K562 (cell line): ENCODE results near the gene MLKL. TPM values are rescaled to one million over a fixed set of nuclear protein-coding genes. Genes with fewer than 3 reads are reported as not detected.
A peak's percentile ranks its signal among the peaks of the same experiment; 100 is the strongest.

Experiments used
- ATAC-seq: fragments of 200-7000 bp; cut with Tn5 transposase; 3 replicates; pipeline ENCODE4 v1.9.1; 2020; ENCODE audit warnings: moderate library complexity
- BruUV-seq: library from RNA; stranded (reverse); fragments of 400-500 nt; replicated peaks from 2 replicates; lab custom pipeline; 2021; lab: Mats Ljungman, UMichigan
- CTCF ChIA-PET: fragments of 300-600 bp; formaldehyde crosslinking; extraction: SDS; loops from one replicate; lab custom pipeline; 2021; ENCODE audit warnings: low intra/inter-chr PET ratio; lab: Yijun Ruan, JAX
- POLR2A ChIA-PET: fragments of 300-600, 350-650 bp; sonication (Branson Sonifier 250); formaldehyde crosslinking; extraction: SDS; loops from one replicate; lab custom pipeline; 2021; ENCODE audit warnings: antibody characterized with exemption, inconsistent platforms; lab: Yijun Ruan, JAX
- DNase-seq, 4 experiments: peaks; one replicate each; pipeline versions ENCODE4 v3.0.0 to v3.0.0-alpha.2; 2011 to 2018; ENCODE audit warnings: low spot score in 3 of 4, mixed read lengths in 3 of 4; ENCODE audit errors: extremely low read depth in 1 of 4
- FAIRE-seq: peaks from 2 replicates; lab custom pipeline; 2011; peaks lifted over from hg19 to GRCh38; lab: Jason Lieb, UNC
- H2AFZ ChIP-seq: 2 replicates; pipeline ENCODE4 v1.6.0; 2011; ENCODE audit warnings: low read depth, low read length, control low read depth, inconsistent platforms
- H3K27ac ChIP-seq: fragments of 200-600 bp; 3 replicates; pipeline ENCODE4 v1.8.0; 2011; ENCODE audit warnings: low read depth, mild to moderate bottlenecking, control low read depth, inconsistent platforms, low read length, moderate library complexity, mixed read lengths; ENCODE audit errors: extremely low read depth
- H3K27me3 ChIP-seq, 2 experiments: fragments of 300-600 bp in 1 of 2; 2 replicates in 1 of 2; 3 replicates in 1 of 2; pipeline versions ENCODE4 v1.6.0 to v1.8.0; 2011; ENCODE audit warnings: inconsistent platforms in 2 of 2, low read length in 2 of 2, mild to moderate bottlenecking in 1 of 2, mixed read lengths in 1 of 2, moderate library complexity in 1 of 2; ENCODE audit not compliant: control insufficient read depth in 2 of 2, insufficient read depth in 2 of 2
- H3K36me3 ChIP-seq: fragments of 300-600 bp; 3 replicates; pipeline ENCODE4 v1.8.0; 2011; ENCODE audit warnings: mild to moderate bottlenecking, low read length, inconsistent platforms; ENCODE audit not compliant: control insufficient read depth, insufficient read depth
- H3K4me1 ChIP-seq, 2 experiments: fragments of 200-600 bp in 1 of 2; replicated peaks in 1 of 2; 2 replicates in 1 of 2; 3 replicates in 1 of 2; pipeline versions ENCODE4 v1.5.1 to v1.8.0; 2011; ENCODE audit warnings: inconsistent platforms in 2 of 2, low read length in 2 of 2, mild to moderate bottlenecking in 1 of 2, mixed read lengths in 1 of 2, moderate library complexity in 1 of 2; ENCODE audit not compliant: control insufficient read depth in 2 of 2, insufficient read depth in 2 of 2
- H3K4me2 ChIP-seq: 2 replicates; pipeline ENCODE4 v1.6.1; 2011; ENCODE audit warnings: low read length, control low read depth, inconsistent platforms, mixed read lengths; ENCODE audit not compliant: insufficient read depth
- H3K4me3 ChIP-seq: fragments of 200-600 bp; sonication (generic), shearing (Covaris generic); 2 replicates; pipeline ENCODE4 v1.5.1; 2016; ENCODE audit warnings: control low read depth, inconsistent platforms
- H3K79me2 ChIP-seq: fragments of 200-600 bp; 3 replicates; pipeline ENCODE4 v1.8.0; 2011; ENCODE audit warnings: low read length, inconsistent platforms; ENCODE audit not compliant: control insufficient read depth, insufficient read depth
- H3K9ac ChIP-seq, 2 experiments: 2 replicates each; pipeline versions ENCODE4 v1.6.0 to v1.6.1; 2011; ENCODE audit warnings: low read depth in 2 of 2, low read length in 2 of 2, control low read depth in 1 of 2, inconsistent platforms in 1 of 2, mild to moderate bottlenecking in 1 of 2, mixed read lengths in 1 of 2; ENCODE audit not compliant: insufficient read depth in 1 of 2
- H3K9me1 ChIP-seq: one replicate; pipeline ENCODE4 v1.6.0; 2011; ENCODE audit warnings: inconsistent platforms, mild to moderate bottlenecking, low read length, moderate library complexity; ENCODE audit not compliant: control insufficient read depth, insufficient read depth
- H3K9me3 ChIP-seq: replicated peaks from 2 replicates; pipeline ENCODE4 v1.5.1; 2011; ENCODE audit warnings: low read depth, low read length, inconsistent platforms; ENCODE audit not compliant: control insufficient read depth, insufficient read depth
- H4K20me1 ChIP-seq: replicated peaks from 2 replicates; pipeline ENCODE4 v1.6.1; 2011; ENCODE audit warnings: low read length, inconsistent platforms, mixed read lengths; ENCODE audit not compliant: control insufficient read depth, insufficient read depth
- ERF ChIP-seq: fragments of 450-650 bp; formaldehyde crosslinking; IDR thresholded peaks from 2 replicates; pipeline ENCODE4 v1.4.0; 2020; ENCODE audit warnings: mild to moderate bottlenecking, mixed read lengths
- FOS ChIP-seq: IDR thresholded peaks from 3 replicates; pipeline ENCODE4 v1.6.1; 2011; ENCODE audit not compliant: insufficient read length; ENCODE audit errors: extremely low read depth
- FOSL1 ChIP-seq: fragments of 200-800 bp; sonication (Bioruptor generic); conservative IDR thresholded peaks from 2 replicates; pipeline ENCODE4 v1.6.1; 2016; ENCODE audit warnings: missing genetic modification characterization, missing compliant biosample characterization
- GABPB2 ChIP-seq: fragments of 250-450 bp; sonication (Bioruptor Pico); conservative IDR thresholded peaks from 2 replicates; pipeline ENCODE4 v1.5.1; 2021; ENCODE audit warnings: mild to moderate bottlenecking
- GATAD2A ChIP-seq: fragments of 450-650 bp; IDR thresholded peaks from 2 replicates; pipeline ENCODE4 v1.6.1; 2017
- GATAD2B ChIP-seq: fragments of 450-650 bp; IDR thresholded peaks from 2 replicates; pipeline ENCODE4 v1.6.1; 2017; ENCODE audit warnings: mild to moderate bottlenecking, borderline replicate concordance
- KHSRP ChIP-seq: fragments of 450-650 bp; IDR thresholded peaks from 2 replicates; pipeline ENCODE4 v1.6.1; 2017
- MTA3 ChIP-seq: fragments of 450-650 bp; formaldehyde crosslinking; IDR thresholded peaks from 2 replicates; pipeline ENCODE4 v1.6.1; 2017; ENCODE audit warnings: mild to moderate bottlenecking, borderline replicate concordance
- MXI1 ChIP-seq: IDR thresholded peaks from 2 replicates; pipeline ENCODE4 v1.6.1; 2011; ENCODE audit warnings: low read depth, mild to moderate bottlenecking, improper control_type of control experiment, low read length
- NFIC ChIP-seq: fragments of 450-650 bp; IDR thresholded peaks from 2 replicates; pipeline ENCODE4 v1.6.1; 2017; ENCODE audit warnings: mild to moderate bottlenecking, inconsistent platforms
- POLR3G ChIP-seq: IDR thresholded peaks from 2 replicates; pipeline ENCODE4 v1.6.1; 2011; ENCODE audit not compliant: insufficient read length, insufficient replicate concordance; ENCODE audit errors: extremely low read depth
- RB1 ChIP-seq: fragments of 450-650 bp; IDR thresholded peaks from 2 replicates; pipeline ENCODE4 v1.6.1; 2017; ENCODE audit warnings: low read depth, mild to moderate bottlenecking
- RBM15 ChIP-seq: fragments of 200-400 bp; formaldehyde crosslinking; IDR thresholded peaks from 2 replicates; pipeline ENCODE4 v1.6.1; 2018; ENCODE audit warnings: mild to moderate bottlenecking, low read length, moderate library complexity; ENCODE audit not compliant: insufficient read depth
- TBP ChIP-seq: optimal IDR thresholded peaks from 2 replicates; pipeline ENCODE3; 2011; ENCODE audit warnings: low read depth, low read length, improper control_type of control experiment
- TCF3 ChIP-seq: sonication (generic); formaldehyde crosslinking; IDR thresholded peaks from 2 replicates; pipeline ENCODE4 v1.4.0; 2020; ENCODE audit warnings: mild to moderate bottlenecking, missing genetic modification reagents
- ZNF232 ChIP-seq: sonication (generic); formaldehyde crosslinking; IDR thresholded peaks from 2 replicates; pipeline ENCODE4 v1.8.0; 2022; ENCODE audit warnings: mild to moderate bottlenecking, missing genetic modification reagents
- ZNF282 ChIP-seq: sonication (generic); formaldehyde crosslinking; IDR thresholded peaks from 2 replicates; pipeline ENCODE4 v1.8.1; 2023; ENCODE audit warnings: missing genetic modification reagents
- ZNF436 ChIP-seq: fragments of 250-450, 450-650 bp; sonication (Bioruptor Pico); formaldehyde crosslinking; IDR thresholded peaks from 2 replicates; pipeline ENCODE4 v1.7.0; 2020; ENCODE audit warnings: mild to moderate bottlenecking
- ZNF583 ChIP-seq: fragments of 250-450 bp; sonication (Bioruptor Pico); IDR thresholded peaks from 2 replicates; pipeline ENCODE4 v1.4.0; 2020
- ZNF644 ChIP-seq: fragments of 200-800 bp; sonication (Bioruptor generic); IDR thresholded peaks from 2 replicates; pipeline ENCODE4 v1.6.1; 2016; ENCODE audit warnings: low read depth, missing genetic modification characterization, missing compliant biosample characterization
- WGBS: fragments of 100-300 bp; shearing (Covaris generic); methylation state at CpG from one replicate; pipeline ENCODE4 v1.1.6; 2016; ENCODE audit warnings: low coverage, mixed read lengths; ENCODE audit not compliant: insufficient coverage; ENCODE audit errors: missing lambda C conversion rate; 5-methylcytosine and 5-hydroxymethylcytosine counted together
- in situ Hi-C: fragments of 300-500 bp; cut with MboI; formaldehyde crosslinking; loops from 4 replicates; pipeline ENCODE4 v1.15.0; 2018; ENCODE audit warnings: inconsistent platforms, mixed read lengths
- intact Hi-C: fragments of 100-400 bp; cut with micrococcal nuclease; formaldehyde crosslinking; loops from 2 replicates; pipeline ENCODE4 v1.14.2; 2022
- polyA plus RNA-seq, 8 experiments: library from polyadenylated mRNA; depleted of rRNA in 4 of 8; stranded (reverse) in 5 of 8; unstranded in 3 of 8; fragments of >200 nt; fragmentation: Nextera tagmentation in 2 of 8; fragmentation: Illumina TruSeq in 1 of 8; extraction: Ambion mirVana in 2 of 8; extraction: Trizol in 1 of 8; gene quantifications; 2 replicates each; pipeline versions ENCODE4 v1.2.1 to v1.2.3, GENCODE V29; 2011 to 2014; ENCODE audit warnings: inconsistent platforms in 1 of 8, missing spikeins in 1 of 8
- total RNA-seq, 7 experiments: library from RNA; depleted of rRNA in 6 of 7; stranded (reverse); fragments of >200 nt in 6 of 7; fragmentation: Illumina TruSeq in 2 of 7; extraction: Trizol in 2 of 7; gene quantifications; 2 replicates each; pipeline versions ENCODE4 v1.2.1 to v1.2.3, GENCODE V29; 2011 to 2021; ENCODE audit warnings: low replicate concordance in 1 of 7
- TF ChIP-seq, protein P1 (sequence below): sonication (generic); formaldehyde crosslinking; IDR thresholded peaks from 2 replicates; pipeline ENCODE4 v1.8.1; 2023; ENCODE audit warnings: mild to moderate bottlenecking, missing genetic modification reagents
- TF ChIP-seq, protein P2 (sequence below): fragments of 250-450 bp; sonication (Bioruptor Pico); IDR thresholded peaks from 2 replicates; pipeline ENCODE4 v1.8.0; 2021; ENCODE audit warnings: moderate library complexity, mild to moderate bottlenecking, inconsistent platforms
- TF ChIP-seq, protein P3 (sequence below), 2 experiments: fragments of 450-650 bp in 1 of 2; sonication (generic) in 1 of 2; formaldehyde crosslinking in 1 of 2; IDR thresholded peaks in 1 of 2; conservative IDR thresholded peaks in 1 of 2; 2 replicates each; pipeline versions ENCODE4 v1.6.1 to v1.8.1; 2016 to 2023; ENCODE audit warnings: mild to moderate bottlenecking in 2 of 2, moderate library complexity in 2 of 2, inconsistent platforms in 1 of 2, missing genetic modification reagents in 1 of 2

The MLKL gene
- total and polyA plus RNA-seq, 9 of the 15 experiments (the other 6 are each of a cell fraction or from before 2014, with no cell fraction given), result 1.6 to 6.1 (median 4.8) TPM

DNA sequence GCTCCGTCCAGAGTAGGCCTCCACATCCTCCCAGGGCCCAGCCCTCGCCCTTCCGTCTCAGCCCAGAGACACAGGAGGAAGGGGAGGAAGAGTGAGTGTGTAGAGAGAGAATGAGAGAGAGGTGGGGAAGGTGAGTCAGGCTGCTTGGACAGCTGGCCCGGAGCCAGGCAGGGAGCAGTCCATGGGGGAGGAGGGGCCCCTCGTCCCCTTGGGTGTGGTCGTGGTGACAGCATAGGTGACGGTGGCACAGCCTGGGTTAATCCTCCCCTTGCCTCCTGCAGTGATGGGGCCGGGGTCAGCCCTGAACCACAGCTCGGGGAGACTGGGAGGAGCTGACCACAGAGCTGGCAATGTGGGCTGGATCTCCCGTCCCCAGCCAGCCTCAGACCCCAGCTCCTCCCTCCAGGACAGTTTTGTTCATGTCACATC is 37.5 kb upstream of the MLKL start:
- WGBS, result 2% methylated on average over 8 of the region's 10 CpGs
- Histone ChIP-seq H3K27ac (no peak overlapping the region), H3K9me1 (no peaks in the 10 kb centered on the region), H3K4me1 (peaks cover 6 to 30% of the 10 kb centered on the region in 2 experiments; a peak in 3 of 5 replicates), H3K4me2 (no peak overlapping the region), H2AFZ (no peak overlapping the region), H3K4me3 (no peak overlapping the region), H3K36me3 (no peaks in the 10 kb centered on the region), H3K9me3 (no peaks in the 10 kb centered on the region), H4K20me1 (no peaks in the 10 kb centered on the region; the same call in 1 of the 2 replicates), H3K9ac (peak overlapping the region in 1 of 2 experiments; percentile 59; a peak in 1 of 4 replicates), H3K79me2 (no peaks in the 10 kb centered on the region), H3K27me3 (peaks cover 13 to 67% of the 10 kb centered on the region in 2 experiments; a peak in 4 of 5 replicates)
- POLR2A ChIA-PET, result interaction anchor here (0.6 to 1.9 kb wide), 3 partner anchors 12 to 109 kb away, joined by 3 to 5 read pairs (median 3); partner anchors contain the start of gene FA2H
- peak; percentile 50 to 81 (median 66) for DNase-seq
- CTCF ChIA-PET, result no interaction called here
- in situ Hi-C loops, result no loop called here
- peak; percentile 48 for ATAC-seq
- intact Hi-C loops, result no loop called here
- no peak for FAIRE-seq
- BruUV-seq, result no TSS peak
- TF ChIP-seq GABPB2 (no peak), MTA3 (no peak), MXI1 (no peak), ZNF644 (tag) (no peak), ZNF583 (CRISPR knock-in tag) (no peak), RB1 (no peak), TBP (no peak), GATAD2B (no peak), NFIC (peak; percentile 93), FOSL1 (tag) (0 out of 2 replicates have a peak, but pooled peaks have one; percentile 19), GATAD2A (no peak), ERF (no peak), ZNF232 (no peak), FOS (no peak), POLR3G (no peak), TCF3 (CRISPR knock-in tag) (no peak), ZNF282 (CRISPR knock-in tag) (no peak), RBM15 (no peak), KHSRP (no peak), ZNF436 (no peak)
- TF ChIP-seq, protein P1, sequence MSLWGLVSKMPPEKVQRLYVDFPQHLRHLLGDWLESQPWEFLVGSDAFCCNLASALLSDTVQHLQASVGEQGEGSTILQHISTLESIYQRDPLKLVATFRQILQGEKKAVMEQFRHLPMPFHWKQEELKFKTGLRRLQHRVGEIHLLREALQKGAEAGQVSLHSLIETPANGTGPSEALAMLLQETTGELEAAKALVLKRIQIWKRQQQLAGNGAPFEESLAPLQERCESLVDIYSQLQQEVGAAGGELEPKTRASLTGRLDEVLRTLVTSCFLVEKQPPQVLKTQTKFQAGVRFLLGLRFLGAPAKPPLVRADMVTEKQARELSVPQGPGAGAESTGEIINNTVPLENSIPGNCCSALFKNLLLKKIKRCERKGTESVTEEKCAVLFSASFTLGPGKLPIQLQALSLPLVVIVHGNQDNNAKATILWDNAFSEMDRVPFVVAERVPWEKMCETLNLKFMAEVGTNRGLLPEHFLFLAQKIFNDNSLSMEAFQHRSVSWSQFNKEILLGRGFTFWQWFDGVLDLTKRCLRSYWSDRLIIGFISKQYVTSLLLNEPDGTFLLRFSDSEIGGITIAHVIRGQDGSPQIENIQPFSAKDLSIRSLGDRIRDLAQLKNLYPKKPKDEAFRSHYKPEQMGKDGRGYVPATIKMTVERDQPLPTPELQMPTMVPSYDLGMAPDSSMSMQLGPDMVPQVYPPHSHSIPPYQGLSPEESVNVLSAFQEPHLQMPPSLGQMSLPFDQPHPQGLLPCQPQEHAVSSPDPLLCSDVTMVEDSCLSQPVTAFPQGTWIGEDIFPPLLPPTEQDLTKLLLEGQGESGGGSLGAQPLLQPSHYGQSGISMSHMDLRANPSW (CRISPR knock-in tag), result no peak
- TF ChIP-seq, protein P2, sequence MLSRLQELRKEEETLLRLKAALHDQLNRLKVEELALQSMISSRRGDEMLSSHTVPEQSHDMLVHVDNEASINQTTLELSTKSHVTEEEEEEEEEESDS (CRISPR knock-in tag), result no peak
- TF ChIP-seq, protein P3, sequence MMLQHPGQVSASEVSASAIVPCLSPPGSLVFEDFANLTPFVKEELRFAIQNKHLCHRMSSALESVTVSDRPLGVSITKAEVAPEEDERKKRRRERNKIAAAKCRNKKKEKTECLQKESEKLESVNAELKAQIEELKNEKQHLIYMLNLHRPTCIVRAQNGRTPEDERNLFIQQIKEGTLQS (IDR thresholded peaks at IDR 0.05), result 0 out of 2 replicates have a peak, but pooled peaks have one; percentile 19
- TF ChIP-seq, protein P3 (CRISPR knock-in tag; conservative IDR thresholded peaks at IDR 0.05), result no peak
